ENCODE results near the gene IGFBP2.

- no peak for TF ChIP-seq POLR2A (IDR thresholded peaks at IDR 0.05)
- TF ChIP-seq POLR2AphosphoS5 (IDR thresholded peaks at IDR 0.05), result no peak
These were observed 18.2 kb downstream of the IGFBP2 start for GRCh38 chr2:216651351-216651881.

Measured in spleen (tissue), 3 donors.